Measurements from ENCODE around the gene C11orf65.
"Not testable (repeated sequence)": the region's sequence is repeated elsewhere in the genome, so short reads cannot be mapped to it uniquely, and the experiment has no call there.

Gene C11orf65

GRCh38 chr11:108474664-108475463, 7.5 kb upstream of the C11orf65 start:
- no peak for DNase-seq (ENCODE audit: extremely low read depth in 1 of 2, low read depth in 1 of 2)

GRCh38 chr11:108472681-108473080, 5.4 kb upstream of the C11orf65 start:
- no peak for DNase-seq (ENCODE audit: extremely low read depth in 1 of 2, low read depth in 1 of 2)

GRCh38 chr11:108468478-108468864, 1.1 kb upstream of the C11orf65 start:
- no peak for DNase-seq (ENCODE audit: extremely low read depth in 1 of 2, low read depth in 1 of 2)

- no peak for DNase-seq (ENCODE audit: extremely low read depth in 1 of 2, low read depth in 1 of 2)
Measured at GRCh38 chr11:108466405-108466804, 924 bp downstream of the C11orf65 start.

- no peak for DNase-seq (ENCODE audit: extremely low read depth in 1 of 2, low read depth in 1 of 2)
Measured at GRCh38 chr11:108453207-108453835, 14.0 kb downstream of the C11orf65 start.

- DNase-seq (ENCODE audit: extremely low read depth in 1 of 2, low read depth in 1 of 2): not testable (repeated sequence)
Measured at GRCh38 chr11:108441445-108441844, 25.9 kb downstream of the C11orf65 start.

GRCh38 chr11:108436594-108436993, 30.7 kb downstream of the C11orf65 start:
- no peak for DNase-seq (ENCODE audit: extremely low read depth in 1 of 2, low read depth in 1 of 2)

GRCh38 chr11:108435066-108435465, 32.3 kb downstream of the C11orf65 start:
- DNase-seq (ENCODE audit: extremely low read depth in 1 of 2, low read depth in 1 of 2): no peak

GRCh38 chr11:108432783-108433182, 34.5 kb downstream of the C11orf65 start:
- DNase-seq (ENCODE audit: extremely low read depth in 1 of 2, low read depth in 1 of 2): no peak

- no peak for DNase-seq (ENCODE audit: extremely low read depth in 1 of 2, low read depth in 1 of 2)
Measured at GRCh38 chr11:108431997-108432396, 35.3 kb downstream of the C11orf65 start.

GRCh38 chr11:108431370-108431769, 36.0 kb downstream of the C11orf65 start:
- DNase-seq (ENCODE audit: extremely low read depth in 1 of 2, low read depth in 1 of 2): no peak

- not testable (repeated sequence) for DNase-seq (ENCODE audit: extremely low read depth in 1 of 2, low read depth in 1 of 2)
Measured at GRCh38 chr11:108417551-108417950, 49.8 kb downstream of the C11orf65 start.

- DNase-seq (ENCODE audit: extremely low read depth in 1 of 2, low read depth in 1 of 2): no peak
Measured at GRCh38 chr11:108414958-108415357, 52.4 kb downstream of the C11orf65 start.

- no peak for DNase-seq (ENCODE audit: extremely low read depth in 1 of 2, low read depth in 1 of 2)
Measured at GRCh38 chr11:108405706-108406105, 61.6 kb downstream of the C11orf65 start.

GRCh38 chr11:108403052-108403451, 64.3 kb downstream of the C11orf65 start:
- DNase-seq (ENCODE audit: extremely low read depth in 1 of 2, low read depth in 1 of 2): no peak

- no peak for DNase-seq (ENCODE audit: extremely low read depth in 1 of 2, low read depth in 1 of 2)
Measured at GRCh38 chr11:108402241-108402640, 65.1 kb downstream of the C11orf65 start.

- no peak for DNase-seq (ENCODE audit: extremely low read depth in 1 of 2, low read depth in 1 of 2)
Measured at GRCh38 chr11:108398439-108398838, 68.9 kb downstream of the C11orf65 start.

- not testable (repeated sequence) for DNase-seq (ENCODE audit: extremely low read depth in 1 of 2, low read depth in 1 of 2)
Measured at GRCh38 chr11:108396672-108397071, 70.7 kb downstream of the C11orf65 start.

- no peak for DNase-seq (ENCODE audit: extremely low read depth in 1 of 2, low read depth in 1 of 2)
Measured at GRCh38 chr11:108394744-108395284, 72.5 kb downstream of the C11orf65 start.

GRCh38 chr11:108393046-108393445, 74.3 kb downstream of the C11orf65 start:
- no peak for DNase-seq (ENCODE audit: extremely low read depth in 1 of 2, low read depth in 1 of 2)

- DNase-seq (ENCODE audit: extremely low read depth in 1 of 2, low read depth in 1 of 2): no peak
Measured at GRCh38 chr11:108392353-108392752, 75.0 kb downstream of the C11orf65 start.

- no peak for DNase-seq (ENCODE audit: extremely low read depth in 1 of 2, low read depth in 1 of 2)
Measured at GRCh38 chr11:108388576-108388975, 78.8 kb downstream of the C11orf65 start.

Data from stimulated activated CD8-positive, alpha-beta memory T cell treated with anti-CD3 and anti-CD28 coated beads, Interleukin-7, amount 100 ng/mL, for 48 hours (primary cell).